Embryonic facial prominence (tissue), 1 donor: ENCODE results near the gene LIF.
A peak's percentile ranks its signal among the peaks of the same experiment; 100 is the strongest.

Experiments used
- DNase-seq: peaks from one replicate; pipeline ENCODE4 v3.0.0-alpha.2; 2016; ENCODE audit errors: extremely low spot score

The LIF gene

GRCh38 chr22:30265131-30265720 is 18.7 kb upstream of the LIF start:
- no peak for DNase-seq

- no peak for DNase-seq
These were observed 17.3 kb upstream of the LIF start for GRCh38 chr22:30263883-30264282.

GRCh38 chr22:30262917-30263741 is 16.6 kb upstream of the LIF start:
- DNase-seq: no peak

- no peak for DNase-seq
These were observed 15.6 kb upstream of the LIF start for GRCh38 chr22:30262112-30262511.

GRCh38 chr22:30261134-30261533 is 14.6 kb upstream of the LIF start:
- DNase-seq: no peak

GRCh38 chr22:30260682-30261081 is 14.1 kb upstream of the LIF start:
- DNase-seq: no peak

- no peak for DNase-seq
These were observed 13.7 kb upstream of the LIF start for GRCh38 chr22:30260276-30260675.

- no peak for DNase-seq
These were observed 7.8 kb upstream of the LIF start for GRCh38 chr22:30254314-30254713.

GRCh38 chr22:30253205-30253852 is 6.8 kb upstream of the LIF start:
- peak; percentile 63 for DNase-seq

- DNase-seq: no peak
These were observed 6.0 kb upstream of the LIF start for GRCh38 chr22:30252411-30253204.

GRCh38 chr22:30251711-30252110 is 5.2 kb upstream of the LIF start:
- DNase-seq: no peak

- no peak for DNase-seq
These were observed 4.2 kb upstream of the LIF start for GRCh38 chr22:30250661-30251267.

- DNase-seq: no peak
These were observed 3.5 kb upstream of the LIF start for GRCh38 chr22:30250039-30250565.

- DNase-seq: no peak
These were observed 2.8 kb upstream of the LIF start for GRCh38 chr22:30249049-30250038.

- no peak for DNase-seq
These were observed 1.9 kb upstream of the LIF start for GRCh38 chr22:30248484-30248883.

- no peak for DNase-seq
These were observed 1.4 kb upstream of the LIF start for GRCh38 chr22:30247974-30248373.

GRCh38 chr22:30247561-30247960 is 1.0 kb upstream of the LIF start:
- no peak for DNase-seq

- DNase-seq: no peak
These were observed 336 bp upstream of the LIF start for GRCh38 chr22:30246814-30247376.

GRCh38 chr22:30245181-30245984 is 1.2 kb downstream of the LIF start:
- DNase-seq: no peak
